Measurements from ENCODE around the gene COL23A1.
"Not testable (repeated sequence)": the region's sequence is repeated elsewhere in the genome, so short reads cannot be mapped to it uniquely, and the experiment has no call there.

The COL23A1 gene

DNA sequence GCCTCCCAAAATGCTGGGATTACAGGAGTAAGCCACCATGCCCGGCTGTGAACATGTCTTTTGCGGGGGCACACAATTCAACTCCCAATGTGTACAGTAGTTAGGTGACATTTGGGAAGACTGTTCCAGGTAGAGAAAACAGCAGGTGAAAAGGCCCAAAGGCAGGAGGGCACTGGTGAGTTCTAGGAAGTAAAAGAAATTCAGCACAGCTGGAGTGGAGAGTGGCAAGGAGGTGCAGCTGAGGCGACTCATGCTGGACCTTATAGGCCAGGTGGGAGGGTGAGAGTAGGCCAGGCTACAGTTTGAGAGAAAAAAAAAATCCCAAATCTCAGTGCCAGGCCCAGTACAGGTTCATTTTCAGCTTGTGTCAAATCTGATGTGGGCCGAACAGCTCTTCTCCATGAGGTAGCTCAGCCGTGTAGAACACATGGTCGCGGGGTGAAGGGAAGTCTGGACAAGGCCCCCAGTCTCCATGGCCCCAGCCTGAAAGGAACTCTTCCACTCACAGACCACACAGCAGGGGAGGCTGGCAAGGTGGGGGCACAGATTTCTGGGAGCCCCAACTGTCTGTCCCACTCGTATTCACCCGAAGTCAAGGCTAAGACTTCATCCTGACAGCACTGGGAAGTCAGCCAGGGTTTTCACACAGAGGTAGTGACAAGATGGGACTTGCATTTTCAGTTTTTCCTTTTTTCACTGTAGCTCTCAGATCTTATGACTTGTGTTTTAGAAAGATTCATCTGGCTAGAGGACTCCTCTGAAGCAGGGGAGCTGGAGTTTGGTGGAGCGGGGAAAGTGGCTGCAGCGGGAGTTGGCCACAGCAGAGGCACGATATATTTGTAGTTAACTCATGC lies 390.4 kb downstream of the COL23A1 start:
- no peak for DNase-seq

DNA sequence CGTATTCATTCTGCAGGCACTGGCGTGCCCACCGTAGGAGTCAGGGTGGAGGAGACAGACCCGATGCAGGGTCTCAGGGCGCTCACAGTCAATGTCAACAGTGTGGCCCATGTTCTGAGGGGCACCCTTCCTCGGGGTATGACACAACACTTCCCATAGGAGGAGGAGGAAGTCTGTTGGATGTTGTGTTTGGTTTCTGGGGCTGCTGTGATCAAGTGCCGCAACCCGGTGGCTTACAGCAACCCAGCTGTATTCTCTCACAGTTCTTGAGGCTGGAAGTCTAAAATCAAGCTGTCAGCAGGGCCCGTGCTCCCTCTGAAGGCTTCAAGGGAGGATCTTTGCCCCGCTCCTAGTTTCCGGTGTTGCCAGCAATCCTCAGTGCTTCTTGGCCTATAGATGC lies 391.5 kb downstream of the COL23A1 start:
- DNase-seq = no peak

DNA sequence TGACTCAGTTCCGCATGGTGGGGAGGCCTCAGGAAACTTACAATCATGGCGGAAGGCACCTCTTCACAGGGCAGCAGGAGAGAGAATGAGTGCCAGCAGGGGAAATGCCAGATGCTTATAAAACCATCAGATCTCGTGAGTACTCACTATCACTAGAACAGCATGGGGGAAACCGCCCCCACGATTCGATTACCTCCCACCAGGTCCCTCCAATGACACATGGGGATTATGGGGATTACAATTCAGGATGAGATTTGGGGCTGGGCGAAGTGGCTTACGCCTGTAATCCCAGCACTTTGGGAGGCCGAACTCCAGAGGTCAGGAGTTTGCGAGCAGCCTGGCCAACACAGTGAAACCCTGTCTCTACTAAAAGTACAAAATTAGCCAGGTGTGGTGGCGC lies 392.0 kb downstream of the COL23A1 start:
- not testable (repeated sequence) for DNase-seq

DNA sequence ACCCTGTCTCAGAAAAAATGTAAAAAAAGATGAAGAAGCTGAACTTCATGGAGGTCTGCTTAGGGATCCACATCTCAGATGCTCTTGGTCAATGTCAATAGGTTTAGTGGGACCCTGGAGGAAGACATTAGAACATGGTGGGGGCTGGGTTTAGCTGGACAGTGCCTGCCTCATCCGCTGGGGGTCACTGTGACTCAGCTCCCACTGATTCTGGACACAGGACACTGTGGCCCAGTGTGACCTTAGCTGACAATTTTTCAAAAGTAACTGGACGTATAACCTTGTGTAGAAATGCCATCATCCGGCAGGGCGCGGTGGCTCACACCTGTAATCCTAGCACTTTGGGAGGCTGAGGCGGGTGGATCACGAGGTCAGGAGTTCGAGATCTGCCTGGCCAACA lies 393.2 kb downstream of the COL23A1 start:
- DNase-seq = no peak

DNA sequence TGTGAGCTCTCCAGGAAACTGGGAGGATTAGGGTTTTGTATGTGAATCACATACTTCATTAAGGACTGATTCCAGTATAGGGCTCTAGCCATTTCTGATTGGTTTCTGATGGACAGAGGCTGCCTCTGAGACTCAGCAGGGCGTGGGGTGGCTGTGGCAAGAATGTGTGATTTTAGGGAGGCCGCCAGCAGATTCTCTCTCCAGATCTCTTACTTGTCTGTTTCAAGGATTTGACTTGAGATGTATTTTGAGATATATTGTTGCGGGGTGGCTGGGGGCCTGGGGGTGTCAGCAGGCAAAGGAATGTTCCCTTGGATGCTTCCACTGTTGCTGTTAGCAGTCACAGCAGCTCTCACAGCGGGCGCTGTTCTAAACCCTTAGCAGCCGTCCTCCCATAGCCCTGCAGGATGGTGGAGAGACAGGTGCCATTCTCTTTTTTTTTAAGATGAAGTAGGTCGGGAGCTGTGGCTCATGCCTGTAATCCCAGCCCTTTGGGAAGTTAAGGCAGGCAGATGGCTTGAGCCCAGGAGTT lies 393.8 kb downstream of the COL23A1 start:
- DNase-seq = no peak

DNA sequence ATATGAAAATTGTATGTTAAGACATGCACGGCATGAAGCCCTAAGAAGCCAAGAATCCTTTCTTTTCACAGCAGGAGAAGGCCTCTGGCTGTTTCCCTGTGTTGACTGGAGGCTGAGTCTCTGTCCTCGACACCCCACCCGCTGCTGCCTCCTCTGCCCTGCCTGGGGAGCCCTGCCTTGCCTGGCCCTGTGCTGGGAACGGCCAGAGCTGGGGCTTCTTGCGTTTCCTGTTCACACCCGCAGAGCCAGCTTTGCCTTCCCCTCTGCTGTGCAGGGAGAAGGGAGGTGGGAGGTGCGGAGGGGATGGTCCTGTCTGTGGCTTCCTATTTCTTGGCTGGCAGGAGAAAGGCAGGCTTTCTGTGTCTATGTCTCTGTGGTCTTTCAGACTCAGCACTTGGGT lies 396.2 kb downstream of the COL23A1 start:
- no peak for DNase-seq

DNA sequence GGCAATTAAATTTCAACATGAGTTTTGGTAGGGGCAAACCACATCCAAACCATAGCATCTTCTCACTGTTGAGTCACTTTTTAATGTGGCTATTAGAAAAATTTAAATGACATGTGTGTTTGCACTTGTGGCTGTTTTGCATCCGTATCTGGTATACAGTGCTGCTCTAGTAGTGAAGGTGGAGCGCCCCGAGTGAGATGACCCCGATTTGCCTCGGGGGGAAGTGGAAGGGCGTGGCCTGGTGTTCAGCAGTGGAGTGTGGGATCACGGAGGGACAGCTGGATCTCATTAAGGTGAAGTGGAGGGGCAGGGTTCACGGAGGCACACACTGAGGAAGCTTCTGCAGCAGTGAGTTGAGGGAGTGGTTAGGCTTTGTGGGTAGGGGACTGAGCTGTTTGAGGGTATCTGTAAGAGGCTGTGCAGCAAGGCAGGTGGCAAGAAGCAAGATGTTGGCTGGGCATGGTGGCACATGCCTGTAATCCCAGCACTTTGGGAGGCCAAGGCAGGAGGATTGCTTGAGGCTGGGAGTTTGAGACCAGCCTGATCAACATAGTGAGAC lies 396.9 kb downstream of the COL23A1 start:
- DNase-seq = no peak

DNA sequence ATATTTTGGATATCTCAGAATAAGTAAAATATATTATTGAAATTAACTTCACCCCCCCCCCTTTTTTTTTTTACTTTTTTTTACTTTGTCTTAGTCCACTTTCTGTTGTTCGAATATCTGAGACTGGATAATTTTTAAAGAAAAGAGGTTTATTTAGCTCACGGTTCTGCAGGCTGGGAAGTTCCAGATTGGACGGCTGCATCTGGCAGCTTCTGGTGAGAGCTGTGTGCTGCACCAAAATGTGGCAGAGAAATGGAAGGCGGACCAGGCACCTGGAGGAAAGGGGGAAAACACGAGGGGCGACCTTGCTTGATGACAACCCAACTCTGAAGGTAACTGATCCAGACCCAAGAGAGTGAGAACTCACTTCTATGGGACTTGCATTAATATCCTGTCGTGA lies 397.4 kb downstream of the COL23A1 start:
- no peak for DNase-seq

DNA sequence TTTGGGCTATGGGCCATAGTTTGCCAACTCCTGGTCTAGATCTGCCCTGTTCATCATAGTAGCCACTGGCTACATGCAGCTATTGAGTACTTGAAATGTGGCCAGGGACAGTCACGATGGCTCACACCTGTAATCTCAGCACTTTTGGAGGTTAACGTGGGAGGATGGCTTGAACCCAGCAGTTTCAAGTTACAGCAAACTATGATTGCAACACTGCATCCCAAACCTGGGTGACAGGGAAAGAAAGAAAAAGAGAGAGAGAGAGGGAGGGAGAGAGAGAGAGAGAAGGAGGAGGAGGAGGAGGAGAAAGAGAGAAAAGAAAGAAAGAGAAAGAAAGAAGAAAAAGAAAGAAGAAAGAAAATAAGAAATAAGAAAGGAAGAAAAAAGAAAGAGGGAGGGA lies 397.9 kb downstream of the COL23A1 start:
- DNase-seq = no peak

DNA sequence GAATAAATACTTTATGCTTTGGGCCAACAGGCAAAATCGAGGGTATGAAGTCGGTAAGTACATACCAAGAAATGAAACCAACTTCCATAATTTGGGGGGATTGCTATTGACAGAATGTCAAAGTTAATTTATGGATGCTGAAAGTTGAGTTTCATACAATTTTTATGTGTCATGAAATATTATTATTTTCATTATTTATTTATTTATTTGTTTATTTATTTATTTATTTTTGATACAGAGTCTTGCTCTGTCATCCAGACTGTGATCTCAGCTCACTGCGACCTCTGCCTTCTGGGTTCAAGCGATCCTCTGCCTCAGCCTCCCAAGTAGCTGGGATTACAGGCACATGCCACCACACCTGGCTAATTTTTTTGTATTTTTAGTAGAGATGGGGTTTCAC lies 398.5 kb downstream of the COL23A1 start:
- DNase-seq = no peak

DNA sequence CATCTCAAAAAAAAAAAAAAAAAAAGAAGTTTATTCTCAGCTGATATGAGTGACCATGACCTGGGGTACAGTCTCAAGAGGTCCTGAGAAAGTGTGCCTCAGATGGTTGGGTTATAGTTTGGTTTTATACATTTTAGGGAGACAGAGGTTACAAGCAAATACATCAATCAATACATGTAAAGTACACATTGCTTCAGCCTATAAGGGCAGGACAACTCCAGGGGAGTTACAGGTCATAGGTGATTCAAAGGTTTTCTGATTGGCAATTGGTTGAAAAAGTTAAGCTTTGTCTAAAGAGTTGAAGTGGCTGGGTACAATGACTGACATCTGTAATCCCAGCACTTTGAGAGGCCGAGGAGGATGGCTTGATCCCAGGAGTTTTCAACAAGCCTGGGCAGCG lies 400.8 kb downstream of the COL23A1 start:
- no peak for DNase-seq

Measured in CD4-positive, alpha-beta T cell treated with Interleukin-21 for 1 hour (primary cell).